ENCODE measurements around the gene TM4SF18. TPM values are rescaled to one million over a fixed set of nuclear protein-coding genes. Genes with fewer than 3 reads are reported as not detected.

The TM4SF18 gene
- total and polyA plus RNA-seq, 2 experiments from 2014 or later, result 1.6 to 2.0 TPM

GRCh38 chr3:149331396-149331795, 2.0 kb downstream of the TM4SF18 start:
- H3K4me3 ChIP-seq, result no peak overlapping the region
- DNase-seq (ENCODE audit: low spot score) (no peak), ATAC-seq (no peak)
- Mint-ChIP-seq H3K36me3 (ENCODE audit: low read depth) (no peaks in the 10 kb centered on the region), H3K27ac (no peak overlapping the region), H3K4me3 (no peak overlapping the region), H3K4me1 (peaks cover 16% of the 10 kb centered on the region), H3K27me3 (ENCODE audit: insufficient read depth, low read depth, poor library complexity) (no peaks in the 10 kb centered on the region), H3K9me3 (no peaks in the 10 kb centered on the region)
- H2AFZ ChIP-seq, result no peak overlapping the region
- H4K20me1 ChIP-seq (replicated peaks; ENCODE audit: insufficient read depth), result no peaks in the 10 kb centered on the region
- H3K27me3 ChIP-seq (ENCODE audit: insufficient read depth), result no peaks in the 10 kb centered on the region
- no peaks in the 10 kb centered on the region for H3K79me2 ChIP-seq (replicated peaks; ENCODE audit: insufficient read depth)
- no peak overlapping the region for H3K4me2 ChIP-seq
- peaks cover 18% of the 10 kb centered on the region for H3K4me1 ChIP-seq (ENCODE audit: insufficient read depth)
- H3K36me3 ChIP-seq (ENCODE audit: insufficient read depth), result no peaks in the 10 kb centered on the region
- H3K27ac ChIP-seq (ENCODE audit: low read depth), result no peak overlapping the region
- H3K9me2 ChIP-seq (ENCODE audit: insufficient read depth), result 0 out of 2 replicates have a peak, but pooled peaks cover 3% of the 10 kb centered on the region
- TF ChIP-seq ZNF462 (CRISPR knock-in tag; IDR thresholded peaks at IDR 0.05) (no peak), REST (IDR thresholded peaks at IDR 0.05; ENCODE audit: unreplicated experiment) (no peak), POLR2AphosphoS5 (IDR thresholded peaks at IDR 0.05; ENCODE audit: low read depth) (no peak), CTCF (conservative IDR thresholded peaks at IDR 0.05; ENCODE audit: low read depth in 2 of 2) (no peak), JUNB (IDR thresholded peaks at IDR 0.05; ENCODE audit: unreplicated experiment) (no peak), CREB1 (CRISPR knock-in tag; IDR thresholded peaks at IDR 0.05; ENCODE audit: low read depth) (no peak), EZH2phosphoT487 (IDR thresholded peaks at IDR 0.05; ENCODE audit: unreplicated experiment) (no peak), ZNF331 (CRISPR knock-in tag; IDR thresholded peaks at IDR 0.05; ENCODE audit: low read depth) (no peak), ETS1 (IDR thresholded peaks at IDR 0.05) (no peak), NANOG (IDR thresholded peaks at IDR 0.05; ENCODE audit: borderline replicate concordance) (no peak), EZH2 (IDR thresholded peaks at IDR 0.05; ENCODE audit: low read depth, unreplicated experiment) (no peak), ZNF114 (CRISPR knock-in tag; IDR thresholded peaks at IDR 0.05) (no peak), STAT1 (IDR thresholded peaks at IDR 0.05; ENCODE audit: unreplicated experiment) (no peak)
- no peaks in the 10 kb centered on the region for H3F3A ChIP-seq (replicated peaks; ENCODE audit: low read depth)
